Stimulated activated CD8-positive, alpha-beta memory T cell treated with anti-CD3 and anti-CD28 coated beads, Interleukin-15, amount 100 ng/mL, for 4 hours (primary cell): ENCODE data around the gene METTL3.
A peak's percentile ranks its signal among the peaks of the same experiment; 100 is the strongest.
"Not testable (repeated sequence)": the region's sequence is repeated elsewhere in the genome, so short reads cannot be mapped to it uniquely, and the experiment has no call there.

Experiments
- DNase-seq, 2 donors: peaks; one replicate each; pipeline ENCODE4 v3.0.0-alpha.2; 2020; ENCODE audit warnings: low read depth in 2 of 2

The METTL3 gene

GRCh38 chr14:21510735-21511657 is at the start of gene METTL3:
Gene METTL3, minus strand, starts transcription at chr14:21511340. Its CDS starts 117 bp downstream, at chr14:21511223.
- DNase-seq = peak; percentile 82 to 92

GRCh38 chr14:21558703-21559170 is 47.6 kb upstream of the METTL3 start:
- no peak for DNase-seq

- DNase-seq = peak in 1 of 2 donors; percentile 60
Measured at GRCh38 chr14:21557084-21557901, 46.2 kb upstream of the METTL3 start.

- DNase-seq = no peak
Measured at GRCh38 chr14:21556378-21557083, 45.4 kb upstream of the METTL3 start.

GRCh38 chr14:21553266-21553665 is 42.1 kb upstream of the METTL3 start:
- DNase-seq = no peak

GRCh38 chr14:21544588-21544987 is 33.4 kb upstream of the METTL3 start:
- not testable (repeated sequence) for DNase-seq

GRCh38 chr14:21543963-21544362 is 32.8 kb upstream of the METTL3 start:
- DNase-seq = no peak

GRCh38 chr14:21543521-21543960 is 32.4 kb upstream of the METTL3 start:
- DNase-seq = no peak

GRCh38 chr14:21541413-21542074 is 30.4 kb upstream of the METTL3 start:
- DNase-seq = no peak

- DNase-seq = no peak
Measured at GRCh38 chr14:21539189-21539940, 28.2 kb upstream of the METTL3 start.

GRCh38 chr14:21537090-21537424 is 25.9 kb upstream of the METTL3 start:
- DNase-seq = no peak

- DNase-seq = no peak
Measured at GRCh38 chr14:21536418-21537089, 25.4 kb upstream of the METTL3 start.

- no peak for DNase-seq
Measured at GRCh38 chr14:21535545-21536417, 24.6 kb upstream of the METTL3 start.

GRCh38 chr14:21534576-21534975 is 23.4 kb upstream of the METTL3 start:
- no peak for DNase-seq

- DNase-seq = no peak
Measured at GRCh38 chr14:21533294-21533693, 22.2 kb upstream of the METTL3 start.

- DNase-seq = no peak
Measured at GRCh38 chr14:21529515-21529914, 18.4 kb upstream of the METTL3 start.

GRCh38 chr14:21528381-21529348 is 17.5 kb upstream of the METTL3 start:
- no peak for DNase-seq

- DNase-seq = no peak
Measured at GRCh38 chr14:21527318-21527679, 16.2 kb upstream of the METTL3 start.
